Activated gamma-delta T cell treated with anti-CD3 and anti-CD28 coated beads, Interleukin-2, amount 50 U/mL, for 16 hours (primary cell): ENCODE measurements around the gene TRAPPC12.
"Not testable (repeated sequence)": the region's sequence is repeated elsewhere in the genome, so short reads cannot be mapped to it uniquely, and the experiment has no call there.

ENCODE experiments used
- DNase-seq: peaks from one replicate; pipeline ENCODE4 v3.0.0-alpha.2; 2020; ENCODE audit warnings: low read depth

TRAPPC12 gene

GRCh38 chr2:3487432-3487831 is 107.9 kb downstream of the TRAPPC12 start:
- DNase-seq, result no peak

GRCh38 chr2:3488061-3488531 is 108.6 kb downstream of the TRAPPC12 start:
- no peak for DNase-seq

GRCh38 chr2:3488855-3489763 is 109.6 kb downstream of the TRAPPC12 start:
- DNase-seq, result no peak

GRCh38 chr2:3489764-3490115 is 110.2 kb downstream of the TRAPPC12 start:
- DNase-seq, result no peak

- no peak for DNase-seq
Observed at GRCh38 chr2:3490191-3491170, 111.0 kb downstream of the TRAPPC12 start.

- no peak for DNase-seq
Observed at GRCh38 chr2:3491306-3491705, 111.8 kb downstream of the TRAPPC12 start.

GRCh38 chr2:3491716-3492474 is 112.4 kb downstream of the TRAPPC12 start:
- no peak for DNase-seq

- DNase-seq, result not testable (repeated sequence)
Observed at GRCh38 chr2:3492475-3492787, 112.9 kb downstream of the TRAPPC12 start.

- DNase-seq, result no peak
Observed at GRCh38 chr2:3492951-3493614, 113.6 kb downstream of the TRAPPC12 start.

GRCh38 chr2:3493615-3494007 is 114.1 kb downstream of the TRAPPC12 start:
- DNase-seq, result no peak

- no peak for DNase-seq
Observed at GRCh38 chr2:3494984-3495666, 115.6 kb downstream of the TRAPPC12 start.

GRCh38 chr2:3496708-3497080 is 117.2 kb downstream of the TRAPPC12 start:
- not testable (repeated sequence) for DNase-seq

- DNase-seq, result no peak
Observed at GRCh38 chr2:3498783-3499394, 119.4 kb downstream of the TRAPPC12 start.

- no peak for DNase-seq
Observed at GRCh38 chr2:3500326-3500899, 120.9 kb downstream of the TRAPPC12 start.

- no peak for DNase-seq
Observed at GRCh38 chr2:3503046-3503445, 123.6 kb downstream of the TRAPPC12 start.

GRCh38 chr2:3503483-3503882 is 124.0 kb downstream of the TRAPPC12 start:
- DNase-seq, result no peak

GRCh38 chr2:3504741-3505140 is 125.2 kb downstream of the TRAPPC12 start:
- DNase-seq, result no peak

- DNase-seq, result no peak
Observed at GRCh38 chr2:3505771-3506170, 126.3 kb downstream of the TRAPPC12 start.

GRCh38 chr2:3512086-3512485 is 132.6 kb downstream of the TRAPPC12 start:
- DNase-seq, result no peak
